GM23338 (cell line): ENCODE data around the gene CD74. TPM values are rescaled to one million over a fixed set of nuclear protein-coding genes. Genes with fewer than 3 reads are reported as not detected.

Experiments
- ATAC-seq: fragments of 200-7000 bp; cut with Tn5 transposase; 3 replicates; pipeline ENCODE4 v1.9.1; 2020
- DNase-seq: peaks from one replicate; pipeline ENCODE4 v3.0.0-alpha.2; 2015; ENCODE audit warnings: low spot score
- H2AFZ ChIP-seq: fragments of 200-600 bp; sonication (generic); 2 replicates; pipeline ENCODE4 v1.8.0; 2016; ENCODE audit warnings: antibody characterized with exemption, mild to moderate bottlenecking, moderate library complexity
- H3F3A ChIP-seq: fragments of 200-600 bp; sonication (generic); replicated peaks from 2 replicates; pipeline ENCODE4 v1.8.0; 2017; ENCODE audit warnings: antibody characterized with exemption, mixed run types, low read depth
- H3K27ac ChIP-seq: fragments of 200-600 bp; sonication (generic); 2 replicates; pipeline ENCODE4 v1.6.1; 2016; ENCODE audit warnings: low read depth
- H3K27me3 ChIP-seq: fragments of 200-600 bp; sonication (generic); 2 replicates; pipeline ENCODE4 v1.8.0; 2016; ENCODE audit warnings: mild to moderate bottlenecking, mixed run types, moderate library complexity; ENCODE audit not compliant: insufficient read depth
- H3K36me3 ChIP-seq: fragments of 200-600 bp; sonication (generic); 2 replicates; pipeline ENCODE4 v1.8.0; 2016; ENCODE audit warnings: mild to moderate bottlenecking; ENCODE audit not compliant: insufficient read depth
- H3K4me1 ChIP-seq: fragments of 200-600 bp; sonication (generic); 2 replicates; pipeline ENCODE4 v1.8.0; 2016; ENCODE audit warnings: mild to moderate bottlenecking, moderate library complexity; ENCODE audit not compliant: insufficient read depth
- H3K4me2 ChIP-seq: fragments of 200-600 bp; sonication (generic); 2 replicates; pipeline ENCODE4 v1.7.1; 2017; ENCODE audit warnings: mixed run types
- H3K4me3 ChIP-seq: fragments of 200-600 bp; sonication (generic); 2 replicates; pipeline ENCODE4 v1.6.1; 2016; ENCODE audit warnings: mixed run types
- H3K79me2 ChIP-seq: fragments of 200-600 bp; sonication (generic); replicated peaks from 2 replicates; pipeline ENCODE4 v1.8.0; 2017; ENCODE audit warnings: mild to moderate bottlenecking; ENCODE audit not compliant: insufficient read depth
- H3K9me2 ChIP-seq: fragments of 200-600 bp; sonication (generic); 2 replicates; pipeline ENCODE4 v1.8.0; 2017; ENCODE audit not compliant: insufficient read depth
- H4K20me1 ChIP-seq: fragments of 200-600 bp; sonication (generic); replicated peaks from 2 replicates; pipeline ENCODE4 v1.8.0; 2017; ENCODE audit warnings: mild to moderate bottlenecking; ENCODE audit not compliant: insufficient read depth
- H3K27ac Mint-ChIP-seq: 2 replicates; pipeline ENCODE4 v1.8.0; 2020; ENCODE audit warnings: inconsistent platforms, mild to moderate bottlenecking, moderate library complexity, mixed read lengths
- H3K27me3 Mint-ChIP-seq: 3 replicates; pipeline ENCODE4 v1.8.0; 2022; ENCODE audit warnings: low read depth, mild to moderate bottlenecking, moderate library complexity, mixed read lengths, inconsistent platforms; ENCODE audit not compliant: insufficient read depth, poor library complexity
- H3K36me3 Mint-ChIP-seq: 3 replicates; pipeline ENCODE4 v1.8.0; 2021; ENCODE audit warnings: low read depth, mild to moderate bottlenecking, inconsistent platforms, moderate library complexity, mixed read lengths
- H3K4me1 Mint-ChIP-seq: 3 replicates; pipeline ENCODE4 v1.8.0; 2020; ENCODE audit warnings: mild to moderate bottlenecking, inconsistent platforms, mixed read lengths
- H3K4me3 Mint-ChIP-seq: 3 replicates; pipeline ENCODE4 v1.8.0; 2021; ENCODE audit warnings: moderate library complexity, mild to moderate bottlenecking, inconsistent platforms, mixed read lengths
- H3K9me3 Mint-ChIP-seq: 3 replicates; pipeline ENCODE4 v1.8.0; 2020; ENCODE audit warnings: moderate library complexity, mild to moderate bottlenecking, inconsistent platforms, mixed read lengths
- CREB1 ChIP-seq: fragments of 250-450 bp; sonication (Bioruptor Pico); IDR thresholded peaks from 2 replicates; pipeline ENCODE4 v1.5.0; 2020; ENCODE audit warnings: low read depth, mild to moderate bottlenecking, moderate library complexity
- CTCF ChIP-seq, 2 experiments: fragments of 200-600 bp in 1 of 2; sonication (generic) in 1 of 2; conservative IDR thresholded peaks; 2 replicates each; pipeline versions ENCODE4 v1.5.1 to v1.6.1; 2016 to 2017; ENCODE audit warnings: antibody characterized with exemption in 2 of 2, low read depth in 2 of 2, mild to moderate bottlenecking in 2 of 2, moderate library complexity in 1 of 2
- ETS1 ChIP-seq: IDR thresholded peaks from 2 replicates; pipeline ENCODE4 v1.6.1; 2016; ENCODE audit warnings: antibody characterized with exemption
- EZH2phosphoT487 ChIP-seq: fragments of 200-600 bp; sonication (generic); IDR thresholded peaks from one replicate; pipeline ENCODE4 v1.8.1; 2018; ENCODE audit warnings: antibody characterized with exemption; ENCODE audit not compliant: unreplicated experiment
- JUNB ChIP-seq: IDR thresholded peaks from one replicate; pipeline ENCODE4 v1.6.1; 2016; ENCODE audit warnings: antibody characterized with exemption; ENCODE audit not compliant: unreplicated experiment
- NANOG ChIP-seq: IDR thresholded peaks from 2 replicates; pipeline ENCODE4 v1.6.1; 2016; ENCODE audit warnings: antibody characterized with exemption, borderline replicate concordance
- POLR2AphosphoS5 ChIP-seq: IDR thresholded peaks from 2 replicates; pipeline ENCODE4 v1.6.1; 2016; ENCODE audit warnings: antibody characterized with exemption, low read depth
- ZNF114 ChIP-seq: fragments of 250-450 bp; sonication (Bioruptor Pico); IDR thresholded peaks from 2 replicates; pipeline ENCODE4 v1.5.0; 2020; ENCODE audit warnings: mild to moderate bottlenecking, moderate library complexity
- ZNF462 ChIP-seq: fragments of 250-450 bp; sonication (Bioruptor Pico); IDR thresholded peaks from 2 replicates; pipeline ENCODE4 v1.5.0; 2020; ENCODE audit warnings: mild to moderate bottlenecking, moderate library complexity
- polyA plus RNA-seq: library from polyadenylated mRNA; unstranded; fragments of >200 nt; fragmentation: Nextera tagmentation; extraction: Ambion mirVana; gene quantifications from 2 replicates; pipeline ENCODE4 v1.2.1, GENCODE V29; 2016
- total RNA-seq: library from RNA; depleted of rRNA; stranded (reverse); fragments of >200 nt; shearing (Covaris generic); gene quantifications from 2 replicates; pipeline ENCODE4 v1.2.3, GENCODE V29; 2014

CD74 gene
- total and polyA plus RNA-seq, 2 experiments from 2014 or later: 49.8 to 98.4 TPM

GRCh38 chr5:150392680-150393079, 20.0 kb downstream of the CD74 start (continued):
- TF ChIP-seq CTCF (conservative IDR thresholded peaks at IDR 0.05; ENCODE audit: low read depth in 2 of 2) (no peak), CREB1 (CRISPR knock-in tag) (no peak), POLR2AphosphoS5 (no peak)

- no peaks in the 10 kb centered on the region for H3K4me1 ChIP-seq
- H2AFZ ChIP-seq: no peak overlapping the region
- no peak overlapping the region for H3K4me3 Mint-ChIP-seq
- no peaks in the 10 kb centered on the region for H3K27me3 ChIP-seq
- H3K27me3 Mint-ChIP-seq: peaks cover 2% of the 10 kb centered on the region
- no peaks in the 10 kb centered on the region for H3K9me3 Mint-ChIP-seq
- peaks cover 93% of the 10 kb centered on the region for H3K36me3 Mint-ChIP-seq
- DNase-seq (no peak), ATAC-seq (no peak)
- H3K4me1 Mint-ChIP-seq: no peaks in the 10 kb centered on the region
- H3F3A ChIP-seq: 0 out of 2 replicates have a peak, but pooled peaks cover 2% of the 10 kb centered on the region
- no peak overlapping the region for H3K27ac Mint-ChIP-seq
- TF ChIP-seq ETS1: no peak
- no peak for TF ChIP-seq JUNB
- TF ChIP-seq ZNF462 (CRISPR knock-in tag): no peak
- no peak for TF ChIP-seq CTCF (conservative IDR thresholded peaks at IDR 0.05; ENCODE audit: low read depth in 2 of 2)
- no peak for TF ChIP-seq NANOG
- no peak for TF ChIP-seq EZH2phosphoT487
- no peak for TF ChIP-seq ZNF114
- TF ChIP-seq POLR2AphosphoS5: no peak
- H3K4me3 ChIP-seq: no peak overlapping the region
- H3K36me3 ChIP-seq: peaks cover 48% of the 10 kb centered on the region
- no peaks in the 10 kb centered on the region for H3K9me2 ChIP-seq
- H3K79me2 ChIP-seq: no peaks in the 10 kb centered on the region
- no peak overlapping the region for H3K27ac ChIP-seq
- peaks cover 10% of the 10 kb centered on the region for H4K20me1 ChIP-seq
- no peak overlapping the region for H3K4me2 ChIP-seq
These were observed 20.7 kb downstream of the CD74 start for GRCh38 chr5:150391986-150392385.
